ENCODE data around the gene WDPCP. TPM values are rescaled to one million over a fixed set of nuclear protein-coding genes. Genes with fewer than 3 reads are reported as not detected.
"Not testable (repeated sequence)": the region's sequence is repeated elsewhere in the genome, so short reads cannot be mapped to it uniquely, and the experiment has no call there.

WDPCP gene
- total and polyA plus RNA-seq, 2 of the 8 experiments (the other 6 are each of a cell fraction or from before 2014, with no cell fraction given), result 9.3 to 25.8 TPM

DNA sequence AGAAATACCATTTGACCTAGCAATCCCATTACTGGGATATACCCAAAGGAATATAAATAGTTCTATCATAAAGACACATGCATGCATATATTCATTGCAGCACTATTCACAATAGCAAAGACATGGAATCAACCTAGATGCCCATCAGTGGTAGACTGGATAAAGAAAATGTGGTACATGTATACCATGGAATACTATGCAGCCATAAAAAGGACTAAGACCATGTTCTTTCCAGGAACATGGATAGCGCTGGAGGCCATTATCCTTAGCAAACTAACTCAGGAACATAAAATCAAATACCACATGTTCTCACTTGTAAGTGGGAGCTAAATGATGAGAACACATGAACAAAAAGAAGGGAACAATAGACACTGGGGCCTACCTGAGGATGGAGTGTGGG, 119.0 kb downstream of the WDPCP start:
- H3K4me3 ChIP-seq (ENCODE audit: extremely low read depth in 1 of 4, insufficient read depth in 2 of 4, low read depth in 3 of 4, low read length in 4 of 4); FAIRE-seq; H2BK15ac ChIP-seq (ENCODE audit: low read length); H3K79me1 ChIP-seq (ENCODE audit: low read depth, low read length); H4K5ac ChIP-seq (ENCODE audit: insufficient read length, low read depth, low read length); H3K14ac ChIP-seq (ENCODE audit: insufficient read length); H3K23me2 ChIP-seq (ENCODE audit: low read depth, low read length); H3K27ac ChIP-seq (ENCODE audit: low read depth, low read length); H2AFZ ChIP-seq (ENCODE audit: low read length); H2BK12ac ChIP-seq (ENCODE audit: low read depth, low read length); H4K20me1 ChIP-seq (replicated peaks in 1 of 2; ENCODE audit: control insufficient read depth in 1 of 2, insufficient read depth in 2 of 2, low read length in 2 of 2); H3K79me2 ChIP-seq (ENCODE audit: control insufficient read depth in 1 of 2, insufficient read depth in 2 of 2, low read length in 2 of 2); H3K56ac ChIP-seq (replicated peaks; ENCODE audit: insufficient read length, low read depth, low read length); POLR2A ChIA-PET (ENCODE audit: partially characterized antibody); H3K9ac ChIP-seq (replicated peaks in 1 of 4; ENCODE audit: extremely low read depth in 1 of 4, low read depth in 3 of 4, low read length in 3 of 4); DNase-seq (ENCODE audit: low read depth in 1 of 2, low spot score in 2 of 2); H2BK120ac ChIP-seq (replicated peaks; ENCODE audit: low read depth, low read length); H3K4ac ChIP-seq (replicated peaks; ENCODE audit: insufficient read length, low read depth, low read length); H3K23ac ChIP-seq (ENCODE audit: insufficient read length); H3K4me2 ChIP-seq (ENCODE audit: insufficient read depth in 1 of 2, low read depth in 2 of 2, low read length in 2 of 2); H2BK5ac ChIP-seq (ENCODE audit: low read depth, low read length); H3K9me3 ChIP-seq (ENCODE audit: insufficient read depth in 2 of 2, low read depth in 1 of 2, low read length in 1 of 2); H3K27me3 ChIP-seq (replicated peaks in 1 of 4; ENCODE audit: control insufficient read depth in 3 of 4, extremely low read depth in 1 of 4, insufficient read depth in 3 of 4, low read length in 3 of 4); H4K91ac ChIP-seq (replicated peaks; ENCODE audit: insufficient read length, low read length); H3K18ac ChIP-seq (ENCODE audit: extremely low read depth, low read length); H4K8ac ChIP-seq (ENCODE audit: extremely low read depth, insufficient read depth, low read length); H2BK20ac ChIP-seq (ENCODE audit: low read length); H2AK5ac ChIP-seq (ENCODE audit: low read depth, low read length); H3K4me1 ChIP-seq (replicated peaks in 1 of 4; ENCODE audit: control insufficient read depth in 3 of 4, insufficient read depth in 4 of 4, low read length in 3 of 4): not testable (repeated sequence)
- CTCF ChIA-PET (ENCODE audit: partially characterized antibody), result interaction anchor here (0.9 kb wide), 1 partner anchor 146 kb away, joined by 3 read pairs; no protein-coding TSS in a partner anchor
- WGBS, 2 experiments (ENCODE audit: extremely low coverage in 1 of 2, insufficient coverage in 1 of 2, insufficient read length in 1 of 2, insufficient replicate concordance in 2 of 2, low coverage in 1 of 2, low lambda C conversion rate in 2 of 2, missing lambda C conversion rate in 1 of 2), result 94% methylated on average over 1 of the region's 1 CpG; no CpG with 5 or more reads in 1 of the 2 experiments
- peaks cover 0 to 14% (median 0%) of the 10 kb centered on the region in 4 experiments; a peak in 1 of 8 replicates for H3K36me3 ChIP-seq (ENCODE audit: control insufficient read depth in 2 of 4, insufficient read depth in 4 of 4, low read length in 3 of 4)
